Suprapubic skin (tissue), 4 donors: ENCODE measurements around the gene SERBP1.

Experiments used
- CTCF ChIP-seq, 2 donors: fragments of 200-600 bp in 1 of 2; fragments of 450-650 bp in 1 of 2; sonication (generic) in 1 of 2; IDR thresholded peaks; one replicate each; pipeline ENCODE4 v1.5.1; 2016 to 2019; ENCODE audit warnings: antibody characterized with exemption in 2 of 2, mild to moderate bottlenecking in 1 of 2, moderate library complexity in 1 of 2
- POLR2A ChIP-seq, 2 donors: fragments of 450-650 bp; IDR thresholded peaks; one replicate each; pipeline ENCODE4 v1.6.1; 2017; ENCODE audit warnings: antibody characterized with exemption in 2 of 2, mild to moderate bottlenecking in 2 of 2, moderate library complexity in 2 of 2
- POLR2AphosphoS5 ChIP-seq, 3 donors: sonication (generic); formaldehyde crosslinking; IDR thresholded peaks; one replicate each; pipeline ENCODE4 v1.6.1; 2017; ENCODE audit warnings: antibody characterized with exemption in 3 of 3

- TF ChIP-seq CTCF (IDR thresholded peaks at IDR 0.05) (no peak), POLR2A (IDR thresholded peaks at IDR 0.05) (no peak), POLR2AphosphoS5 (IDR thresholded peaks at IDR 0.05) (no peak)
Measured at GRCh38 chr1:67451356-67451755, 21.2 kb upstream of the SERBP1 start.
